GM13976 (cell line): ENCODE results near the gene TMEM59L.

Experiments
- DNase-seq: peaks from one replicate; pipeline ENCODE4 v3.0.0; 2012; ENCODE audit warnings: low spot score
- CTCF ChIP-seq: IDR thresholded peaks from 2 replicates; pipeline ENCODE4 v1.5.1; 2012; ENCODE audit warnings: borderline replicate concordance, mild to moderate bottlenecking; ENCODE audit not compliant: insufficient read depth; ENCODE audit errors: extremely low read depth, missing control alignments, control extremely low read depth
- in situ Hi-C: fragments of 300-500 bp; cut with MboI; formaldehyde crosslinking; loops from one replicate; pipeline ENCODE4 v1.12.0; 2022; ENCODE audit warnings: low sequenced_read_pairs, mixed read lengths, inconsistent platforms; ENCODE audit not compliant: unreplicated experiment

The TMEM59L gene

GRCh38 chr19:18617562-18617961, 4.9 kb downstream of the TMEM59L start:
- TF ChIP-seq CTCF, result no peak
- DNase-seq, result no peak
- in situ Hi-C loops, result no loop called here

GRCh38 chr19:18618236-18618635, 5.6 kb downstream of the TMEM59L start:
- in situ Hi-C loops, result no loop called here
- no peak for DNase-seq
- no peak for TF ChIP-seq CTCF

GRCh38 chr19:18620311-18620710, 7.6 kb downstream of the TMEM59L start:
- no peak for DNase-seq
- TF ChIP-seq CTCF, result no peak
- in situ Hi-C loops, result no loop called here

GRCh38 chr19:18620902-18621301, 8.2 kb downstream of the TMEM59L start:
- DNase-seq, result no peak
- in situ Hi-C loops, result no loop called here
- no peak for TF ChIP-seq CTCF

GRCh38 chr19:18626906-18627305, 14.2 kb downstream of the TMEM59L start:
- DNase-seq, result no peak
- in situ Hi-C loops, result no loop called here
- TF ChIP-seq CTCF, result no peak

- DNase-seq, result no peak
- no peak for TF ChIP-seq CTCF
- in situ Hi-C loops, result no loop called here
Observed at GRCh38 chr19:18629166-18630088, 16.8 kb downstream of the TMEM59L start.

- in situ Hi-C loops, result no loop called here
- no peak for DNase-seq
- TF ChIP-seq CTCF, result no peak
Observed at GRCh38 chr19:18633321-18633720, 20.7 kb downstream of the TMEM59L start.
